ENCODE measurements around the gene ZCCHC8.
"Not testable (repeated sequence)": the region's sequence is repeated elsewhere in the genome, so short reads cannot be mapped to it uniquely, and the experiment has no call there.

The ZCCHC8 gene

GRCh38 chr12:122473543-122474323 is 27.0 kb downstream of the ZCCHC8 start:
- DNase-seq (ENCODE audit: low spot score) (no peak), FAIRE-seq (no peak)

- no peak for FAIRE-seq
- DNase-seq (ENCODE audit: low spot score): peak; percentile 29
Measured at GRCh38 chr12:122471324-122472226, 29.2 kb downstream of the ZCCHC8 start.

- not testable (repeated sequence) for FAIRE-seq; DNase-seq (ENCODE audit: low spot score)
Measured at GRCh38 chr12:122470576-122470975, 30.2 kb downstream of the ZCCHC8 start.

GRCh38 chr12:122469856-122470255 is 30.9 kb downstream of the ZCCHC8 start:
- not testable (repeated sequence) for FAIRE-seq; DNase-seq (ENCODE audit: low spot score)

GRCh38 chr12:122467983-122468382 is 32.7 kb downstream of the ZCCHC8 start:
- DNase-seq (ENCODE audit: low spot score) (no peak), FAIRE-seq (no peak)

- peak; percentile 80 for DNase-seq (ENCODE audit: low spot score)
- FAIRE-seq: not testable (repeated sequence)
Measured at GRCh38 chr12:122464317-122465042, 36.3 kb downstream of the ZCCHC8 start.

GRCh38 chr12:122460641-122461040 is 40.1 kb downstream of the ZCCHC8 start:
- DNase-seq (ENCODE audit: low spot score): no peak
- FAIRE-seq: no peak

- FAIRE-seq: no peak
- DNase-seq (ENCODE audit: low spot score): no peak
Measured at GRCh38 chr12:122460061-122460460, 40.7 kb downstream of the ZCCHC8 start.

- DNase-seq (ENCODE audit: low spot score): no peak
- no peak for FAIRE-seq
Measured at GRCh38 chr12:122459211-122459610, 41.5 kb downstream of the ZCCHC8 start.

- no peak for FAIRE-seq
- DNase-seq (ENCODE audit: low spot score): no peak
Measured at GRCh38 chr12:122458105-122459035, 42.4 kb downstream of the ZCCHC8 start.

GRCh38 chr12:122457627-122458026 is 43.1 kb downstream of the ZCCHC8 start:
- DNase-seq (ENCODE audit: low spot score) (no peak), FAIRE-seq (no peak)

- no peak for DNase-seq (ENCODE audit: low spot score)
- FAIRE-seq: no peak
Measured at GRCh38 chr12:122454739-122455138, 46.0 kb downstream of the ZCCHC8 start.

GRCh38 chr12:122454250-122454721 is 46.4 kb downstream of the ZCCHC8 start:
- FAIRE-seq (no peak), DNase-seq (ENCODE audit: low spot score) (no peak)

- FAIRE-seq (no peak), DNase-seq (ENCODE audit: low spot score) (no peak)
Measured at GRCh38 chr12:122452701-122453285, 47.9 kb downstream of the ZCCHC8 start.

GRCh38 chr12:122449317-122449716 is 51.4 kb downstream of the ZCCHC8 start:
- FAIRE-seq (no peak), DNase-seq (ENCODE audit: low spot score) (no peak)

- not testable (repeated sequence) for DNase-seq (ENCODE audit: low spot score); FAIRE-seq
Measured at GRCh38 chr12:122447825-122448224, 52.9 kb downstream of the ZCCHC8 start.

- not testable (repeated sequence) for DNase-seq (ENCODE audit: low spot score); FAIRE-seq
Measured at GRCh38 chr12:122446390-122446789, 54.3 kb downstream of the ZCCHC8 start.

- not testable (repeated sequence) for FAIRE-seq; DNase-seq (ENCODE audit: low spot score)
Measured at GRCh38 chr12:122444071-122444470, 56.7 kb downstream of the ZCCHC8 start.

GRCh38 chr12:122438822-122439221 is 61.9 kb downstream of the ZCCHC8 start:
- DNase-seq (ENCODE audit: low spot score); FAIRE-seq: not testable (repeated sequence)

GRCh38 chr12:122437656-122438121 is 63.0 kb downstream of the ZCCHC8 start:
- no peak for FAIRE-seq

More at GRCh38 chr12:122437656-122438121, 63.0 kb downstream of the ZCCHC8 start:
- peak; percentile 69 for DNase-seq (ENCODE audit: low spot score)

Data from urothelium cell line (cell line).